B cell (primary cell): Measurements from ENCODE around the gene FOXQ1. TPM values are rescaled to one million over a fixed set of nuclear protein-coding genes. Genes with fewer than 3 reads are reported as not detected.

Experiments
- ATAC-seq: fragments of 200-7000 bp; cut with Tn5 transposase; one replicate; pipeline ENCODE4 v1.10.0; 2021; ENCODE audit warnings: low read depth, mild to moderate bottlenecking, moderate number of reproducible peaks, moderate library complexity
- CTCF ChIA-PET: fragments of 350-600 bp; sonication (Branson Sonifier 250); formaldehyde crosslinking; loops from one replicate; lab custom pipeline; 2021; ENCODE audit warnings: antibody characterized with exemption, inconsistent platforms; lab: Charles Lee
- POLR2A ChIA-PET: fragments of 350-600 bp; sonication (Branson Sonifier 250); formaldehyde crosslinking; loops from one replicate; lab custom pipeline; 2021; ENCODE audit warnings: antibody characterized with exemption; lab: Charles Lee
- DNase-seq: peaks from one replicate; pipeline ENCODE4 v3.0.0; 2013
- H2AFZ ChIP-seq: 2 replicates; pipeline ENCODE4 v1.6.1; 2012; ENCODE audit warnings: mild to moderate bottlenecking, low read depth, low read length; ENCODE audit not compliant: insufficient read depth, poor library complexity, severe bottlenecking
- H3K27ac ChIP-seq, 2 donors: 1 replicate in 1 of 2; 2 replicates in 1 of 2; pipeline ENCODE4 v1.5.1; 2012 to 2013; ENCODE audit warnings: low read length in 2 of 2, mild to moderate bottlenecking in 2 of 2, moderate library complexity in 1 of 2
- H3K27me3 ChIP-seq, 4 experiments: fragments of 200-600 bp in 1 of 4; sonication (generic) in 1 of 4; replicated peaks in 1 of 4; 1 replicate in 2 of 4; 2 replicates in 2 of 4; pipeline versions ENCODE4 v1.6.1 to v1.7.0; 2013 to 2016; ENCODE audit warnings: low read length in 3 of 4, mild to moderate bottlenecking in 2 of 4, mixed read lengths in 1 of 4, moderate library complexity in 1 of 4; ENCODE audit not compliant: insufficient read depth in 4 of 4, control insufficient read depth in 3 of 4; ENCODE audit errors: control extremely low read depth in 1 of 4
- H3K36me3 ChIP-seq, 2 experiments: replicated peaks in 1 of 2; 1 replicate in 1 of 2; 2 replicates in 1 of 2; pipeline versions ENCODE4 v1.6.1 to v1.7.1; 2013; ENCODE audit warnings: low read length in 1 of 2; ENCODE audit not compliant: insufficient read depth in 2 of 2, control insufficient read depth in 1 of 2; ENCODE audit errors: control extremely low read depth in 1 of 2, extremely low read depth in 1 of 2
- H3K4me1 ChIP-seq, 2 donors: fragments of 200-600 bp in 1 of 2; sonication (generic) in 1 of 2; 1 replicate in 1 of 2; 2 replicates in 1 of 2; pipeline versions ENCODE4 v1.5.1 to v1.6.1; 2013 to 2017; ENCODE audit warnings: low read length in 2 of 2; ENCODE audit not compliant: control insufficient read depth in 2 of 2, insufficient read depth in 2 of 2
- H3K4me2 ChIP-seq: replicated peaks from 2 replicates; pipeline ENCODE3; 2012; ENCODE audit warnings: mild to moderate bottlenecking, low read depth, low read length; ENCODE audit not compliant: poor library complexity, severe bottlenecking
- H3K4me3 ChIP-seq, 5 experiments: fragments of 200-600 bp in 1 of 5; sonication (generic) in 1 of 5; 1 replicate in 3 of 5; 2 replicates in 2 of 5; pipeline versions ENCODE4 v1.5.1 to v1.7.0; 2011 to 2016; ENCODE audit warnings: low read length in 4 of 5, mild to moderate bottlenecking in 4 of 5, low read depth in 2 of 5, control low read depth in 1 of 5, moderate library complexity in 1 of 5; ENCODE audit not compliant: insufficient read depth in 1 of 5; ENCODE audit errors: control extremely low read depth in 1 of 5, extremely low read depth in 1 of 5
- H3K79me2 ChIP-seq: fragments of 200-600 bp; sonication (generic); one replicate; pipeline ENCODE4 v1.6.0; 2016; ENCODE audit warnings: low read length; ENCODE audit not compliant: control insufficient read depth, insufficient read depth
- H3K9ac ChIP-seq: fragments of 200-600 bp; sonication (generic); 2 replicates; pipeline ENCODE4 v1.6.1; 2017; ENCODE audit warnings: mild to moderate bottlenecking, low read length, moderate library complexity
- H3K9me3 ChIP-seq, 3 donors: one replicate each; pipeline versions ENCODE4 v1.6.1 to v1.7.1; 2013; ENCODE audit warnings: low read length in 2 of 3; ENCODE audit not compliant: control insufficient read depth in 2 of 3, insufficient read depth in 1 of 3; ENCODE audit errors: control extremely low read depth in 1 of 3
- H4K20me1 ChIP-seq: 2 replicates; pipeline ENCODE4 v1.6.0; 2012; ENCODE audit warnings: mild to moderate bottlenecking, low read length; ENCODE audit not compliant: insufficient read depth, control insufficient read depth, poor library complexity, severe bottlenecking
- H3K27ac Mint-ChIP-seq: one replicate; pipeline ENCODE4 v1.8.0; 2021; ENCODE audit warnings: mixed read lengths
- H3K27me3 Mint-ChIP-seq: one replicate; pipeline ENCODE4 v1.8.0; 2021; ENCODE audit warnings: mixed read lengths
- H3K4me1 Mint-ChIP-seq: one replicate; pipeline ENCODE4 v1.8.0; 2021; ENCODE audit warnings: mixed read lengths
- H3K4me3 Mint-ChIP-seq: one replicate; pipeline ENCODE4 v1.8.0; 2021; ENCODE audit warnings: mixed read lengths
- H3K9me3 Mint-ChIP-seq: one replicate; pipeline ENCODE4 v1.8.0; 2022; ENCODE audit warnings: mixed read lengths; ENCODE audit not compliant: insufficient read depth
- EZH2 ChIP-seq: IDR thresholded peaks from 2 replicates; pipeline ENCODE4 v1.6.1; 2012; ENCODE audit warnings: borderline replicate concordance, low read depth, mild to moderate bottlenecking, moderate library complexity, low read length; ENCODE audit not compliant: insufficient read depth, poor library complexity, severe bottlenecking
- WGBS: methylation state at CpG from one replicate; pipeline ENCODE4 v1.1.5; 2013; ENCODE audit warnings: missing lambda C conversion rate; ENCODE audit not compliant: insufficient coverage; 5-methylcytosine and 5-hydroxymethylcytosine counted together
- intact Hi-C: fragments of 100-400 bp; cut with micrococcal nuclease; formaldehyde crosslinking; loops from one replicate; pipeline ENCODE4 v1.10.0; 2022
- polyA plus RNA-seq: library from polyadenylated mRNA; depleted of rRNA; stranded (reverse); fragments of >200 nt; gene quantifications from 2 replicates; pipeline ENCODE4 v1.2.3, GENCODE V29; 2012
- total RNA-seq, 2 donors: library from RNA; stranded (reverse); fragments of 120-200 nt in 1 of 2; gene quantifications; 1 replicate in 1 of 2; 2 replicates in 1 of 2; pipeline versions ENCODE4 v1.2.3 to v1.2.4, GENCODE V29; 2013 to 2022
- TF ChIP-seq, protein P1 (sequence below): fragments of 200-600 bp; IDR thresholded peaks from one replicate; pipeline ENCODE4 v1.8.0; 2022; ENCODE audit warnings: antibody characterized with exemption, mild to moderate bottlenecking

Gene FOXQ1
- total and polyA plus RNA-seq, 2 donors (not counting 1 experiment from before 2014, with no cell fraction given) = not detected

DNA sequence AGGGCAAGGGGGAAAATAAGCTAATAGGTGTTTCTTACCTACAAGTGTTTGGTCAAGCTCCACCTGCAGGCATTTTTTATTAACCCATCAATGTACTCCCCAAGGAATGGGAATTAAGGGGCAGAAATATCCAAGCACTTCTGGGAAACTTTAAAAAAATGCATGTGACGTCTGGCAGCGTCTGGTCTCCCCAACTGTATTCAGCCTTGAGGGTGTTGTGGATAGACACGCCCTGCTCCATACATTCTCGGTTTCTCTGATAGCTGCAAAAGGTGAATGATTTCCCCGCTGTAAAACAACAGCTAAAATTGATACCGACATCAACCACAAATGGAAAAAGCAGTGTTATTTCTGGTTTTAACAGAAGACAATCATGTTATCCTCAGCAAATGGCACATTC is 2.5 kb upstream of the FOXQ1 start:
- H4K20me1 ChIP-seq = no peaks in the 10 kb centered on the region
- H3K9ac ChIP-seq = no peak overlapping the region
- WGBS = 80% methylated on average over 1 of the region's 6 CpGs
- peaks cover 0 to 5% (median 0%) of the 10 kb centered on the region in 3 donors for H3K9me3 ChIP-seq
- no peaks in the 10 kb centered on the region for H3K79me2 ChIP-seq
- ATAC-seq (no peak), DNase-seq (no peak)
- H2AFZ ChIP-seq = no peak overlapping the region
- H3K27ac Mint-ChIP-seq = no peak overlapping the region
- no peak overlapping the region for H3K4me2 ChIP-seq
- ChIA-PET CTCF (no interaction called here), POLR2A (no interaction called here)
- H3K27ac ChIP-seq = no peak overlapping the region
- peaks cover 18 to 25% of the 10 kb centered on the region in 2 donors for H3K4me1 ChIP-seq
- H3K4me3 ChIP-seq = no peak overlapping the region
- intact Hi-C loops = no loop called here
- H3K9me3 Mint-ChIP-seq = peaks cover 2% of the 10 kb centered on the region
- H3K4me3 Mint-ChIP-seq = no peak overlapping the region
- H3K4me1 Mint-ChIP-seq = peaks cover 20% of the 10 kb centered on the region
- TF ChIP-seq, protein P1, sequence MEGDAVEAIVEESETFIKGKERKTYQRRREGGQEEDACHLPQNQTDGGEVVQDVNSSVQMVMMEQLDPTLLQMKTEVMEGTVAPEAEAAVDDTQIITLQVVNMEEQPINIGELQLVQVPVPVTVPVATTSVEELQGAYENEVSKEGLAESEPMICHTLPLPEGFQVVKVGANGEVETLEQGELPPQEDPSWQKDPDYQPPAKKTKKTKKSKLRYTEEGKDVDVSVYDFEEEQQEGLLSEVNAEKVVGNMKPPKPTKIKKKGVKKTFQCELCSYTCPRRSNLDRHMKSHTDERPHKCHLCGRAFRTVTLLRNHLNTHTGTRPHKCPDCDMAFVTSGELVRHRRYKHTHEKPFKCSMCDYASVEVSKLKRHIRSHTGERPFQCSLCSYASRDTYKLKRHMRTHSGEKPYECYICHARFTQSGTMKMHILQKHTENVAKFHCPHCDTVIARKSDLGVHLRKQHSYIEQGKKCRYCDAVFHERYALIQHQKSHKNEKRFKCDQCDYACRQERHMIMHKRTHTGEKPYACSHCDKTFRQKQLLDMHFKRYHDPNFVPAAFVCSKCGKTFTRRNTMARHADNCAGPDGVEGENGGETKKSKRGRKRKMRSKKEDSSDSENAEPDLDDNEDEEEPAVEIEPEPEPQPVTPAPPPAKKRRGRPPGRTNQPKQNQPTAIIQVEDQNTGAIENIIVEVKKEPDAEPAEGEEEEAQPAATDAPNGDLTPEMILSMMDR = no peak
- TF ChIP-seq EZH2 = no peak
- no peaks in the 10 kb centered on the region for H3K36me3 ChIP-seq
- H3K27me3 ChIP-seq = peaks cover 0 to 50% (median 28%) of the 10 kb centered on the region in 4 experiments
- H3K27me3 Mint-ChIP-seq = peaks cover 62% of the 10 kb centered on the region

DNA sequence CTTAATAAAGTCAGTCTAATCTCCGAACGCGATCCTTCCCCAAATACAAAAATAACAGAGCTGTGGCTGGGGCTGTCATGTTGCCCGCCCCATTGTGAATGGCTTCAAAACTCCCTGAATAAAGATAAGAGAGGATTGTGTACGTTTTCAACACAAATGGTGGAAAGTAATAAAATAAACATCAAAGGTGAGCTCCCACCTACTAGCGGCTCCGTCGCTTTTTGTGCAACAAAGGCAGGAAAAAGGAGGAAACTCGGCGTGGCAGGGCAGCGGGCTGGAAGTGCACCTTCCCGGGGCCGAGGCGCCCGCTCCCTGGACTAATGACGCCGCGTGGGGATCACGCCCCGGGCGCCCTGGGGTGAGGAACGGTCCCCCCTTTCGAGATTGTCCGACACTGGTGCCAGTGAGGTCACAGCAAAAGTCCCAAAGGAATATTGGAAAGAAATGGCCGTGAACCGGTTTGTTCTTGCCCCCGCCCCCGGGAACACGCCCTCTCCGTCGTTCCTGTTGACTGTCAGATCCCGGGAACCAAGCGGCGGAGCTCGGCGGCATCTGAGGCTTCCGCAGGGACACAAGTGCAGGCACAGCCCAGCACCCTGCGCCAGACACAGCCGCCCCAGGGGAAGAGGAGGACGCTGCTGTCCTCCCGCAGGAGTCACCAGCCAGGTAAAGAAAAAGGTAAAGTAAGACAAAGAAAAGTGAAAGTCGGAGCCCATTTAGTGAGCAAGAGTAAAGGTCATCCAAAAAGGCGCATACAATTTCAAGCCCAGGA is 1.1 kb upstream of the FOXQ1 start:
- no peaks in the 10 kb centered on the region for H3K79me2 ChIP-seq
- intact Hi-C loops = no loop called here
- H3K36me3 ChIP-seq = no peaks in the 10 kb centered on the region
- ATAC-seq = no peak
- H3K4me1 Mint-ChIP-seq = peaks cover 24% of the 10 kb centered on the region
- H3K9me3 ChIP-seq = peaks cover 0 to 5% (median 0%) of the 10 kb centered on the region in 3 donors
- H3K4me3 ChIP-seq = peak overlapping the region in 3 of 5 experiments; percentile 20 to 44 (median 30)
- no peaks in the 10 kb centered on the region for H3K9me3 Mint-ChIP-seq
- H3K27ac Mint-ChIP-seq = no peak overlapping the region
- POLR2A ChIA-PET = no interaction called here
- CTCF ChIA-PET = interaction anchor here (0.9 kb wide), 1 partner anchor 17 kb away, joined by 3 read pairs; no protein-coding TSS in a partner anchor
- peaks cover 0 to 58% (median 40%) of the 10 kb centered on the region in 4 experiments for H3K27me3 ChIP-seq
- no peak for DNase-seq
- H3K27ac ChIP-seq = no peak overlapping the region
- peaks cover 70% of the 10 kb centered on the region for H3K27me3 Mint-ChIP-seq
- H3K9ac ChIP-seq = peak overlapping the region; percentile 39
- TF ChIP-seq EZH2 = peak; percentile 26
- TF ChIP-seq, protein P1 = no peak
- WGBS = 2% methylated on average over 38 of the region's 43 CpGs
- H2AFZ ChIP-seq = peak overlapping the region; percentile 22
- H4K20me1 ChIP-seq = no peaks in the 10 kb centered on the region
- peaks cover 20 to 32% of the 10 kb centered on the region in 2 donors for H3K4me1 ChIP-seq
- peak overlapping the region; percentile 80 for H3K4me3 Mint-ChIP-seq
- peak overlapping the region; percentile 69 for H3K4me2 ChIP-seq
